Hematopoietic multipotent progenitor cell treated with erythropoietin and hydrocortisone succinate and interleukin-3 and kit ligand, for 4 days (in vitro differentiated cells): ENCODE results near the gene RBM15.

Experiments used
- DNase-seq: peaks from one replicate; pipeline ENCODE4 v3.0.0-alpha.2; 2015

Gene RBM15

GRCh38 chr1:110338886-110339406 is at the start of gene RBM15:
Gene RBM15 (plus strand): TSS chr1:110339377. CDS start chr1:110339406, 29 bp downstream.
- DNase-seq = peak; percentile 100

- no peak for DNase-seq
Observed at GRCh38 chr1:110291241-110292030, 47.7 kb upstream of the RBM15 start.

DNA sequence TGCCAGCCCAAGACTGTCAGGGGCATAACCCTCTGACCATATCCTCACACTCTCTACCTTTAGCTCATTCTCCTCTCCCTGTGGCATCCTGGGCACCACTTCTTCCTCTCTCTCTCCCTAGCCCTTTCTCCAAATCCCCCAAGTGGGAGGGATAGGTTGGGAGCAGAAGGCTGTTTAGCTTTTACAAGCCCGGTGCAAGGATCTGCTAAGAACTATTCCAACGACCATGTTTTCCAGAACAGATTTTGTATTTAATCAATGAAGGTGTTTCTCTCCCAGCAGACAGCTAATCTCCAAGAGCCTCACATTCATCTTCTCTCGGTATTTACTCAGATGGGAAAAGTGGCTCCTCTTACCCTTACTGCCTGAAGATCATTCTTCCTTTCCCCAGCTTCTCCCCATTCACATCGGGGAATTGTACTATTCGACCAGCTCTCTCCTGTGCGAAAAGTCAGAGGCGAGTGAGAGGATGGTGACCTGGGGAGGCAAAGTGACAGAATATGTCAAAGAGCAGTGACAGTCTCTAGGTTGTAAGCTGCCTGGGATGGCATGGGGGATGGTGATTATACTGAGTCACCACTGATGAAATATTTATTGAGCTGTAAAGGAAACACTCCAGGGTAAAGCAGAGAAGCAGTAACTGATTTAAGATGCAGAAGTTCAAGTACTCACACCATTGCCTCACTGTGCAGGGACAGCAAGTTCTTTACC is 47.0 kb upstream of the RBM15 start:
- DNase-seq = peak; percentile 3

DNA sequence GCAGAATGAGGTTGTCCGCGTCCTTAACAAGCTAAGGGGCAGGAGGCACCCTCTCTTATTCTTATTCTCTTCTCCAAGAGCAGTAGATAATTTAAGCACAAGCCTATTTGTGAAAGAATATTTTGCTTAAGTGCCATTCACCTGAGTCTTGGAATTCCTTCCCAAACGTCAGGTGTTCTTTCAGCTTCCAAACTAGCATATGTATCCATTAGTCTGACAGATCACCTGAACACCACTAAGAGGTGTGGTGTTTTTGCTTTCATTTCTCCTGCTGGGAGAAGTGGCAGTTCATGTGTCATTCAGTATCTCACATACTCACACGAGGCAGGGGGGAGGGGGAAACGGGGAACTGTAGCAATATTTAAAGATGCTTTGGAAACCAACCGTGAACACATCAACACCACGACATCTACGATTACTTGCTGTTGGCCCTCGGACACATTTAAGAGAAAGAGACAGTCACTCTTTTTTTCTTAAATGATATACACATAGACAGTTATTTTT is 45.5 kb upstream of the RBM15 start:
- peak; percentile 11 for DNase-seq

DNA sequence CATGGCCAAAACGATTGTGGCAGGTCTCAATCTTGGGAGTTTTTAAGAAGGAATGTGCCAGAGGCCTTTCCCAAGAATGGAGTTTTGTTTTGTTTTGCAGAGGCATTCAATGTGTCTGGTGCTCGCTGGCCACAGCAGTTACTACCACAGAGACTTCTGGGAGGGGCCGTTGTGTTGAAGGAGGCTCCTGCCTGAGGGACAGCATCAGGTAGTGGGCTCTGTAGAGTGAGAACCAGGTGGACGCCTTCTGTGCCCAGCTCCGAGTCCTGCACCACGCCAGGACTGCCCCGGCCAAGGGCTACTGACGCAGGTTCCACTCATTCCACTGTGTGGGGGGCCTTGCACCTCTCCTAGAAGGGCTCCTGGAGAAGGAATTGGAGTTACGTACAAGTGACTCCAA is 44.9 kb upstream of the RBM15 start:
- no peak for DNase-seq

DNA sequence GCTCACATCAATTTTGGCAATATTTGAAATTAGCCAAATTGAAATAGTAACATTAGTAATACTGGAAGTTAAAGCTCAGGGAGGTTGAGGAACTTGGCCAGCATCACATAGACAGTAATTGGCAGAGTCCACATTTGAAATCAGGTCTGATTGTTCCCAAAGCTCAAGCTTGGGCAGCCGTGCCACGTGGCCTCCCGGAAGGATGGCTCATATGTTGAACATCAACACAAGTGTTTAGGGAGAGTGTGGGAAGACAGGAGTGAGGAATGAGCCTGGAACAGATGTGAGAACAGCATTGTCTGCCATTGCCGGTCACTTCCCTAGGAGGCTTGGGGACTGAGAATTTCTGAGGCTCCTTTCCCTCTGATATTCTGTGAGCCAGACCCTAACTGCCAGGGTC is 40.2 kb upstream of the RBM15 start:
- no peak for DNase-seq

GRCh38 chr1:110300412-110301085 is 38.6 kb upstream of the RBM15 start:
- DNase-seq = no peak

DNA sequence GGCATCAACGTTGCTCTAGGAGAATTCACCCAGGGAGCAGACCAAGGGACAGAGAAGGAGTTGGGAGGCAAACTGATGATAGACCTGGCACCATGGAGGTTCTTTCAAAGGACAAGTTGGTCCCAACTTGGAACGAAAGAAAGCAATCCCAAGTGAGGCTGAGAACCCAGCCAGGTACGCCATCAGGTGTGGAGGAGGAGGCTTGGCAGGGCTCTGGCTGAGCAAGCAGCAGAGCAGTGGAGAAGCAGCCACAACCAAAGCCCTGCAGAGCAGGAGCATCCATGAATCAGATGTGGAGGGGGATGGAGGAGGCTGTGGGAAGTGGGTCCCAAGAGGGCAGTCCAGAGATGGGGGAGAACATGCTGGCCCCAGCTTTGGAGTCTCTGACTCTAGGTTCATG is 36.3 kb upstream of the RBM15 start:
- no peak for DNase-seq

DNA sequence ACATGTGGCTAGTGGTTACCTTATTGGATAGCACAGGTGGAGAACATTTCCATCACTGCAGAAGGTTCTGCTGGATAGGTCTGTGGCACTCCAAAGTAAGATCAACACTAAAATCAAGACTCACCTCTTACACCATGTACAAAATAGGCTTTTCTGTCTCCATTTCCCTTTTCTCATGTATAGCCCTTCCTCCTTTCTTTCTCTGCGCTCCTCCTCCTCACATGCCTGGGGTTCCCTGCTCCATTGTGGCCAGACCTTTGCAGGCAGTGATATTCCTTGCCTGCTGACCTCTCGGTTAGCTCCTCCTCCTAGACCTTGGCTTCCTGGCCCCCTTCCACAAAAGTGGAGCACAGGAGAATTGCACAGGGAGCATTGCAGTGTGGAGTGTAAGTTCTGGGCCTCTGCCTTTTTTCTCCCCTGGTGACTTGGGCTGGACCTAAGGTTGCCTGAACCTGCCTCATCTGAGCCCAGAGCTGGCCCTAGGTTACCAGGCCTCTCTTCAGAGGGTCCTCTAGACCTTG is 33.2 kb upstream of the RBM15 start:
- DNase-seq = no peak

DNA sequence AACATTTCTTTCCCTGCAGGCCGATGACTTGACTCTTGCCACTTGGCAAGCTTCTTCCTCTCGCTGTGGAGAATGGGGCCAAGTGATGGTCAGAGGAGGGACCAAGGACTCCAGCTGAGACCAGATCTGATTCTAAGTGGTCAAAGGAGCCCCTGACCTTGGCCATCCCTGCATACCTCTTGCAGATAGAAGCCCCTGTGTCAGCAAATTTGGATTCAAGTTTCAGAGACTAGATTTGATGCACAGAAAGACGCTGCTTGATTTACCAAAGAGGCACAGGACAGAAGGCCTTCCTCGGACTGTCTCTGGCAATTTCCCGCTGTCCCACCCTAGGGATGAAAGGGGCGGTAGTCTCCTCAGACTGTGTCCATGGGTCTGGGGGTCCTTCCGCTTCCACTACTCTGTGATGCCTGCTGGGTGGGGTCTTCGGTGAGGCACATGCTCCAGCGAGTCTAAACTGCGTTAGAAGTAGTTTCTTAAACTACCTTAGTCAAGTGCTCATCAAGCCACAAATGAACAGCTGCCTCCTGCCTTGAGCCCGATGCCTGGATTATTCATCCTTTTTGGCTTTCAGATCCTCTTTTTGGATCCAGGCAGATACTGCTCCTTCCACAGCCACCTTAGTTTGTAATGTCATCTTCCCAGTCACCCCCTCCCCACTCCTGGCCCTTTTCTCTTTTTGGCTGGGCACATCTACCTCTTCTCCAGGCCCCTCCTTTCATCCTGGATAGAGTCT is 31.8 kb upstream of the RBM15 start:
- no peak for DNase-seq

- no peak for DNase-seq
Observed at GRCh38 chr1:110308247-110308646, 30.9 kb upstream of the RBM15 start.

DNA sequence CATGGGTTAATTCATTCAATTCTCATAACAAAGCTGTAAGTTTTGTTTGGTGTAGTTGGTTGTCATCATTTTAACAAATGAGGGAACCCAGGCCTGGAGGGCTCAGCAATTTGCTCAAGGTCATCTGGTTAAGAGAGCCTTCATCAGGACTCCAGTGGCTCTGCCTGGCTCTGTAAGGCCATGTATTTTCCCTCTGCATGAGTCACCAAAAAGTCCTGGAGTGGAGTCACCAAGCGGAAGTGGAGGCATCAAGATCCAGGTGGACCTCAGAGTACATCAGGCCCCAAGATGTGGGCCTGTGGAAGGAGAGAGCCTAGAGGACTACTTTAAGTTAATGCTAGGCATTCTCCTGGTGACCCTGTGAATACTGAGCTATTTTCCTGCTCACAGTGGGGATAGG is 30.0 kb upstream of the RBM15 start:
- no peak for DNase-seq

DNA sequence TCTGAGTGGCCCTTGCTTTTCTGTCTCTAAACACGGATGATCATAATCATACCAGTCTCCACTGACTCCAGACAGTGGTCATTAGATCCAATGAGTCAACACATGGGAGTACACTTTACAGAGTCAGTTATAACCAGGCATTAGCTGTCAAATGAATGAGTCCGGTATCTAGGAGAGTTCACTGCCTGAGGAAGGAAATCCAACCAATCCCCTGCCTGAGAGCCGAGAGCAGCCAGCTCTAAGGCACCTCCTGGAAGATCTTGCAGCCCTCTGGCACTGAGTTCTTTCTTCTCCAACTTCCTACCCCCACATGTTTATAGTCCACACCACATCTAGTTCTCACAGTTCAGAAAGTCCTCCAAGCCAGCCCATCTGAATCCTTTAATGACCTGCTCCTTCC is 29.4 kb upstream of the RBM15 start:
- no peak for DNase-seq

DNA sequence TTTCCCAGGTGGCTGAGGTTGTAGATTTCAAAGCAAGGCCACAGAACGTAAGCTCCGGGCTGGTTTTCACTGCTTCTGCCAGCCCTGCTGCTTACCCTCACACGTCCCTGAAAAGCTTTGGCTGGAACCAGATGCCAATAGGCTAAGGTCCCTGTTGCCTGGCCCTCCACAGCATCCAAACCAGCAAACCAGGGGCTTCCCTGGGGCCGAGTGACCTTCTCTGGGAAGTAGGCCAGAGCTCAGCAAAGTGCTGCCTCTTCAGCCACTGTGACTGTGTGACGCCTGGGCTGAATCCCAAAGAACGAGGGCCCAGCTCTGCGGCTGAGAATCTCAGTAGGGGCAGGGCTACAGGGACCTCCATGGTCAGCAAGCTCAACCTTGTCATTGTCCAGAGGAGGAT is 28.9 kb upstream of the RBM15 start:
- DNase-seq = no peak

DNA sequence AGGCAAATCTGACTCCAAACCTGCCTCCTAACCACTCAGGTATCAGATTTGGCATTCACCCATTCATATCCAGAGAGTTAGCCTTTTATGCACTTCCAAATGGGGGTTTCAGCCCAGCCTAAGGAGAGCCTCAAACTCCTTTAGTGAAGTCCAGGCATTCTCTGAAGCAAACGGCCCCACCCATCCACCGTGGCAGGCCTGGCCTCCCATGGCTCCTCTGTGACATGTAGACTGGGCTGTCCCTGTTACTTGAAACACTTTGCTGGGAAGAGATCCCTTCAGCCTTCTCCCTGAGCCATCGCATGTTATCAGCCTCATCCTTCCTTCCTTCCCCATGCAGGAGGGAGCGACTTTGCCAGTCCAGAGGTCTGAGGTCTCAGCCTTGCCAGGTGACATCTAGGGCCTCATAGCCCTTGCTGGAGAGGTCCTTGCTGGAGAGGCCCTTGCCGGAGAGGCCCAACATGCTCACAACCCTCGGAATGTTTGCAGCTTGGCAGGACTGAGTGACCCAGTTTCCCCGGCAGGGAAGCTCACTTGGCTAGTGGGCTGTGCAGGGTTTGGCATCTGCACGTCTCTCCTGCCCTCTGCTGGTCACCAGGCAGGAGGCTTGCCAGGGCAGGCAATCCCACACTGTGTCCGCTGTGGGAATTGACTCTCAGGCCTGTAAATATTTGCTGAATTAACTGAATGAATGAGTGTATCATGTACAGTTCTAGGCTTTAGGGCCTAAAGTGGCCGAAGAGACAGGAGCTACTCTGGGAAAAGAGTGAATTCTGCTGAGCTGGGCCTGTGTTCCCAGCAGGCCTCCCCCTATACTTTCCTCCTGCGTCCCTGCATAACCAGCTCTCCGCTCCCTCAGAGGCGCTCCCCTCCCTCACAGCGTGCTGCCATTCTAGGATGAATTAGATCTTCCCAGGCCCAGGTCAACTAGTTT is 26.7 kb upstream of the RBM15 start:
- peak; percentile 84 for DNase-seq

- no peak for DNase-seq
Observed at GRCh38 chr1:110316735-110317134, 22.4 kb upstream of the RBM15 start.

GRCh38 chr1:110318046-110318445 is 21.1 kb upstream of the RBM15 start:
- DNase-seq = no peak

- DNase-seq = no peak
Observed at GRCh38 chr1:110319332-110320167, 19.6 kb upstream of the RBM15 start.

DNA sequence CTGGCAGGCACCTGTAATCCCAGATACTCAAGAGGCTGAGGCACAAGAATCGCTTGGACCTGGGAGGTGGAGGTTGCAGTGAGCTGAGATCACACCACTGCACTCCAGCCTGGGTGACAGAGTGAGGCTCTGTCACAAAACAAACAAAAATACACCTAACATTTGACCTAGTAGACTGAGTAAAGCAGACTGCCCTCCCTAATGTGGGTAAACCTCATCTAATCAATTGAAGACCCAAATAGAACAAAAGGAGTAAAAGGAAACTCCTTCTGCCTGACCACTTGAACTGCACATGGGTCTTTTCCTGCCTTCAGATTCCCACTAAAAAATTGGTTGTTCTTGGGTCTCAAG is 19.0 kb upstream of the RBM15 start:
- no peak for DNase-seq

DNA sequence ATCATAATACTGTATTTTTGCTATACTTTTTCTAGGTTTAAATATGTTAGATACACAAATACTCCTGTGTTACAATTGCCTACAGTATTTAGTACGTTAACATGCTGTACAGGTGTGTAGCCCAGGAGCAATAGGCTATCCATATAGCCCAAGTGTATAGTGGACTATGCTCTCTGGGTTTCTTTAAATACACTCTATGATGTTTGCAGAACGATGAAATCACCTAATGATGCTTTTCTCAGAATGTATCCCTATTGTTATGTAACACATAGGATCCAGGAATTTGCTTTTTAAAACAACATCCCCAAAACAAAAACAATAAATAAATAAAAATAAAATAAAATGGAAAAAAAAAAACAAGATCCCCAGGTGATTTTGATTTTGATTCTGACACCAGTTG is 18.1 kb upstream of the RBM15 start:
- no peak for DNase-seq

DNA sequence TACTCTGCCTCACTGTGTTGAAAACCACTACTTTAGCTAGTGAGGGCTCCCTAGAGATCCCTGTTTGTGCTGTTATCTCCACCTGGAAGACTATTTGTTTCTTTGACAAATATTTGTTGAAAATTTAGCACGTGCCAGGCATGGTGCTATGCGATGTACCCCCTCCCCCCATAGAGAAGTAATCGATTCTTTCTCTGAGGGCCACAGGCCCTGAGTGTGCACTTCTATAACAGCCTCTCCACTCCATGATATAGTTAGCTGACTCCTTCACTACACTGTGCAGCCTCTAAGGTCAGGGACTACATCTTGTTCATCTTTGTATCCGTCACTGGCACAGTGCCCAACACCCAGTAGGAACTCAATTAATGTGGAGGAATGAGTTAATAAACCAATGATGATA is 17.3 kb upstream of the RBM15 start:
- no peak for DNase-seq
